Measurements from ENCODE around the gene MLXIP.

DNA sequence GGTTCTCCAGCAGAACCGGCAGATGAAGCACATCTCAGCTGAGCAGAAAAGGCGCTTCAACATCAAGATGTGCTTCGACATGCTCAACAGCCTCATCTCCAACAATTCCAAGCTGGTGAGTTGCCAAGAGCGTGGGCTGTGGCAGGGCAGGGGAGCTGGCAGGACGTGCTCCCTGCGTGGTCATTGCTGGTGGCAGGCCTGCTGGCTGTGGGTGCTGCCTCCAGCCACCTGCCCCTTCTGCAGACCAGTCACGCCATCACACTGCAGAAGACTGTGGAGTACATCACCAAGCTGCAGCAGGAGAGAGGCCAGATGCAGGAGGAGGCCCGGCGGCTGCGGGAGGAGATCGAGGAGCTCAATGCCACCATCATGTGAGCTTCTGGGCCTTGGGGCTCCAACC lies 59.6 kb downstream of the MLXIP start:
- TF ChIP-seq EZH2 (IDR thresholded peaks at IDR 0.05; ENCODE audit: low read depth, unreplicated experiment) = no peak
- TF ChIP-seq EZH2phosphoT487 (IDR thresholded peaks at IDR 0.05; ENCODE audit: unreplicated experiment) = no peak
- TF ChIP-seq CTCF (conservative IDR thresholded peaks at IDR 0.05; ENCODE audit: low read depth in 2 of 2) = no peak
